Measurements from ENCODE around the gene SLC29A4.
"Not testable (repeated sequence)": the region's sequence is repeated elsewhere in the genome, so short reads cannot be mapped to it uniquely, and the experiment has no call there.

GRCh38 chr7:5254371-5254770 lies 28.4 kb upstream of the SLC29A4 start:
- not testable (repeated sequence) for TF ChIP-seq POLR2AphosphoS5 (IDR thresholded peaks at IDR 0.05; ENCODE audit: low read depth, low read length); POLR2A (IDR thresholded peaks at IDR 0.05; ENCODE audit: low read depth, low read length); TAF1 (IDR thresholded peaks at IDR 0.05; ENCODE audit: borderline replicate concordance, low read depth, low read length)
